Stimulated activated CD8-positive, alpha-beta memory T cell treated with anti-CD3 and anti-CD28 coated beads, Interleukin-4, amount 100 ng/mL, for 4 hours (primary cell): ENCODE results near the gene SLC13A4.
"Not testable (repeated sequence)": the region's sequence is repeated elsewhere in the genome, so short reads cannot be mapped to it uniquely, and the experiment has no call there.

Source experiments
- DNase-seq, 2 donors: peaks; one replicate each; pipeline ENCODE4 v3.0.0-alpha.2; 2020; ENCODE audit warnings: low read depth in 2 of 2, low spot score in 1 of 2

Gene SLC13A4, protein sequence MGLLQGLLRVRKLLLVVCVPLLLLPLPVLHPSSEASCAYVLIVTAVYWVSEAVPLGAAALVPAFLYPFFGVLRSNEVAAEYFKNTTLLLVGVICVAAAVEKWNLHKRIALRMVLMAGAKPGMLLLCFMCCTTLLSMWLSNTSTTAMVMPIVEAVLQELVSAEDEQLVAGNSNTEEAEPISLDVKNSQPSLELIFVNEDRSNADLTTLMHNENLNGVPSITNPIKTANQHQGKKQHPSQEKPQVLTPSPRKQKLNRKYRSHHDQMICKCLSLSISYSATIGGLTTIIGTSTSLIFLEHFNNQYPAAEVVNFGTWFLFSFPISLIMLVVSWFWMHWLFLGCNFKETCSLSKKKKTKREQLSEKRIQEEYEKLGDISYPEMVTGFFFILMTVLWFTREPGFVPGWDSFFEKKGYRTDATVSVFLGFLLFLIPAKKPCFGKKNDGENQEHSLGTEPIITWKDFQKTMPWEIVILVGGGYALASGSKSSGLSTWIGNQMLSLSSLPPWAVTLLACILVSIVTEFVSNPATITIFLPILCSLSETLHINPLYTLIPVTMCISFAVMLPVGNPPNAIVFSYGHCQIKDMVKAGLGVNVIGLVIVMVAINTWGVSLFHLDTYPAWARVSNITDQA

DNA sequence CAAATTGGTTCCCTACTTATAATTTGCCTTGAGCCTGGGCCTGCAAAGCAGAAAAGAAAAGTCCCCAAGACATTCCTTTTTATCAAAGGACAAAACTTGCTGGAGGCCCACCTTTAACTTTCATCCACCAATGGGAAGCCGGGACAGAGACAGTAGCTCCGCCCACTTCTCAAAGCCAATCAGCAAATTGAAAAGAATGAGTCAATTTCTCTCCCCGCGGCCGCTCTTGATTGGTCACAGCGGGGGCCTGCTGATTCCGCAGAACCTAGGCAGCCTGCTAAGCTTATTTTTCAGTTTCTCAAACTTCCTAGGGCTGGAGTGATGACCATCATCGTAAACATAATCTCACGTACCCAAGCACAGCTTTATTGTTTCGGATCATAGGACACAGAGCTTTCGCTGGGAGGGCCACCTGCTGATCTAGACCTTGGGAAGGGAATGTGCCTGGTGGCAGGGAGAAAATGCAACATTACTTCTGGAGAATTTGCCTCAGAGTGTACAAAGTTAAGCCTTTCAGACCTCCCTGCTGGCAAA, at the start of gene SLC13A4:
Gene SLC13A4 (minus strand): TSS at position 51 of the 534 bp plus-strand sequence. CDS start 690 bp downstream, outside the sequence.
- DNase-seq: no peak

DNA sequence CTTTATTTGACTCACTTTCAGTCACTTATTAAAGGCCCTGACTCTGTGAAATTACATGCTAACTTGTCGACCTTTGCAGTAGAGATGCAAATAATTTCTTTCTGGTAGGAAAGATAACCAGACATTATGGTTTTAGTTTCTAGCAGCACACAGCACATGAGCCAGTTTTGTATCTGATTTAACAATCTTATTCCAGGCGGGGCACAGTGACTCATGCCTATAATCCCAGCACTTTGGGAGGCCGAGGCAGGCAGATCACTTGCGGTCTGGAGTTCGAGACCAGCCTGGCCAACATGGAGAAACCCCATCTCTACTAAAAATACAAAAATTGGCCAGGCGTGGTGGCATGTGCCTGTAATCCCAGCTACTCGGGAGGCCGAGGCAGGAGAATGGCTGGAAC, 47.9 kb upstream of the SLC13A4 start:
- not testable (repeated sequence) for DNase-seq

DNA sequence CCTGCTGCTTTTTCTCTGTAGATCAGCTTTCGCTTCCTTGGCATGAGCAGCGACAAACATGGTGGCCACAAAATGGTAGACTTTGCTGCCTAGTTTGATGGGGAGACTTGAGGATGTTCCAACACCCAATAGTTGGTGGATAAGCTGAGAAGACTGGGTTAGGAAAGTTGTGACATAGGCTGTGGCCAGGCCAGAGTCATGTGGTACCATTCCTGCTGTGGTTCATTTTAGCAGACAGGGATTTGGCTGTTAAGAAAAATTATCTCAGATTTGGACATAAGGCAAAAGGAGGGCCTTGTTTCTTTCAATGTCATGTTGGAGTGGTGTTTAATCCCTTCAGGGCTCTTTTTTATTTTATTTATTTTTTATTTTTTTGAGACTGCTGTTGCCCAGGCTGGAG, 47.2 kb upstream of the SLC13A4 start:
- DNase-seq: no peak

DNA sequence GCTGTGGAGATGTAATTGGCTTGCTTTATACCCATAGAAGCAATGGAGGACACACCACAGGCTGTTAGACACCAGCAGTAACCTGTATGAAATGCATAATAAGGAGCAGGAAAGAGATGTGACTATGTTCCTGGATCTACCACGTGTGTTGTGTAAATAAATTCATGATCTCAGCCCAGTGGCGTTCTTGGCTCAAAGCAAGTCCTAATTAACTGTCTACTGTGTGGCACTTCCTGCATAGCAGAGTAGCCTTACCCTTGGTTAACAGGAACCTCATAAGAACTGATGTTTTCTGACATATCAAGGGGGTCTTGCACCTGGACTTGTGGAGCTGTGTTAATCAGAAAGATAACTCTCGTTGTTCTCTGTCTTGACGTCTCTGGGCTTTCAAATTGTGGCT, 46.3 kb upstream of the SLC13A4 start:
- no peak for DNase-seq

DNA sequence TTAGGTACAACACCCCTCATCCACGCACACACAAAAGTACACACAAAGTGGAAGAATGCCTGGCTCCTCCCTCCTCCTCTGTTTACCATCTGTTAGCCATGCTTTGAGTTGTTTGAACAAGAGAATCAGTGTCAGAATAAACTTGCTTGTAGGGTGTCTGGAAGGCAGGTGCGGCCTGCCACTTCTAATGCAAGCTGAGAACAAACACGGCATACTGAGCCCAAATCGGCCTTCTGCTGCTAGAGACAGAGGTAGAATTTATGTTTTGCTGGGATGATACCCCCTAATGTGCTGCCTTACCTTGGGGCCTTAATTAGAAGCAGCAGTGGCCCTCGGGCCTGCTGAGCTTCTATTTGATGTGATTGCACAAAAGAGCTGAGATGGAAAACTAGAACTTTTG, 45.5 kb upstream of the SLC13A4 start:
- DNase-seq: no peak

DNA sequence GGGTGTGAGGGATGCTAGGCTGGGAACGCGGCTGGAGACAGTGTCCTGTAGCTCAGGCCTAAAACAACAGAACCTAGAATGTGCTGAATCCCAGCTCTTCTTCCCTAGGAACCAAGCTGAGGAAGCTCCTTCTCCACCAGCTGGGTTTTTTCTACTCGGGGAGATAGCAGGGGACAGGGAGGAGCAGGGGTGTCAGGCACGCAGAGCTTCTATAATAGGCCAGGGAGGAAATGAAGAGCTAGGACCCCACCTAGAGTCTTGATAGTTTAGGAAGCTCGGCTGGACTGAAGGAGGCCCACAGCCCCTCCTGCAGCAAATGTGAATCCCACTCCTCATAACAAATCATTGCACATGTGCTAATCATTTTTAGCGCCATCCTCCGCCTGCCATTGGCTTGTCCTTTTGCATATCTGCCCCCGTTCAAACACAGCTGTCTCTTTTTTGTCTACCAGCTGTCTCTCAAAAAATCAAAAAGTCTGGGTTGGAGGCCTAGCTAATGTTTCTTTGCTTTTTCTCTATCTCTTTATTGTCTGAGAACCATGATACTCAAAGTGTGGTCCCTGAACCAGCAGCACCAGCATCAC, 44.7 kb upstream of the SLC13A4 start:
- DNase-seq: no peak

DNA sequence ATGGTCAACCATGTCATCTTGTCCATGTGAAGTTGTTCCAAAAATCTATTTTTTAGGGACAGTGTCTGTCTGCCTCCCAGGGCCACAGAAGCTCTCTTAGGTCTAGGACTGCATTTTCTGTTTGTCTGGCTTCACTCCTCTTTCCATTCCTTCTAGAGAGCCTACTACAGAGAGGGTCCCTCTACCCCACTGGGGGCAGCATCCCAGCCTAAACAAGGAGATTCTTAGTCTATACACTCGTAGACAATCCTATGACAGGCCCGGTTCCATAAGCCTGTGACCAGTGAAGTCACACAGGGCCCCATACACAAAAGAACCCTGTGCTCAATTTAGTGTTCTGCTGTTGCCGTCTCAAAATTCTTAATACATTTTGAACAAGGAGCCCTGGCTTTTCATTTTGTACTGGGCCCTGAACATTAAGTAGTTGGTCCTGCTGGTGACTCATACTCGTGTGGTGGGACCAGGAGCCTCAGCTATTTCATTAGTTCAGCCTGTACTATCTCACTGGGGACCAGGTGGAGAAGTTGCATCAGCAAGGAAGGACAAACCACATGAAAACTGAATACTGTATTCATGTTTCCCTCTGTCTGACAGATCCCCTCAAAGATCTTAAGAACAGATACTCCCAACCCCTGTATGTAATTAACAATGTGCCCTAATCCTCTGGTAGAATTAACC, 44.1 kb upstream of the SLC13A4 start:
- no peak for DNase-seq

DNA sequence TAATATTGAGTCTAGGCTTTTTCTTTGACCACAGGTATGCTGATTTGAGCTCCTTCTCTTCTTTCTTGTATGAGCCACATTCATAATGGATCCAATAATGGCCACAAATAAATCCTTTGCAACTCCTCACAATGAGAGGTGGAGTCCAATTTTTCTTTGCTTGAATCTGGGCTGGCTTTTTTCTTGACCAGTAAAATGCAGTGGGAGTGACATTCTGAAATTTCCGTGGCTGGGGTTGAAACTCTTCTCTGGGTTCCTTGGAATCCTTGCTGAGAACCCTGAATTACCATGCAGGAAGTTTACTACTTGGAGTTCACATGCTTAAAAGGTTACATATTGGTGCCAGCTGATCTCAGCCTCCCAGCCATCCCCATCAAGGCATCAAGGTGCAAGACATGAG, 43.1 kb upstream of the SLC13A4 start:
- DNase-seq: no peak

DNA sequence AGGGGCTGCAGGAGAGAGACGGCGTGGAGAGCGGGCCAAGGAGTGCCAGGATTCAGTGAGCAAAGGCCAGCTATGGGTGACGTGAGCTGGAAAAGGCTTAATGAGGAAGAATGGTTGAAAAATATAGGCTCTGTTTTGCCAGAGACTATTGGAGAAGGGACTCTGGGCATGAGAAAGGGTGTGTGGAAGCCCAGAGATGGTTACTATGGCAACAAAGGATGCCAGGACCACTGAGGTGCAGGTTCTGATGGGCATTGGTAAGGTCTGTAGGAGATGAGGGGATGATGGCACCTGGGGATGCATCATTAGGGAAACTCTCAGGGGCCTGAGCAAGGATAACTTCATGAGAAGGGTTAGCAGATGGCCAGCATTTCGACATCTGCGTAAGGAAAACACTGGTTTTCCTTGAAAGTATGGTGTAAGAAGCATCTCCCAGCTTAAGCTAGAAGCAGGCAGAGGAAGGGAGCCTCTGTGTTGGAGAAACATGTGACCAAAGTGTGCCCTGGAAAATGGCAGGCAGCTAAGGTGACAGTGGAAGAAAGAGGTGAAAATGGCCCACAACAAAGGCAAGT, 42.2 kb upstream of the SLC13A4 start:
- DNase-seq: no peak

DNA sequence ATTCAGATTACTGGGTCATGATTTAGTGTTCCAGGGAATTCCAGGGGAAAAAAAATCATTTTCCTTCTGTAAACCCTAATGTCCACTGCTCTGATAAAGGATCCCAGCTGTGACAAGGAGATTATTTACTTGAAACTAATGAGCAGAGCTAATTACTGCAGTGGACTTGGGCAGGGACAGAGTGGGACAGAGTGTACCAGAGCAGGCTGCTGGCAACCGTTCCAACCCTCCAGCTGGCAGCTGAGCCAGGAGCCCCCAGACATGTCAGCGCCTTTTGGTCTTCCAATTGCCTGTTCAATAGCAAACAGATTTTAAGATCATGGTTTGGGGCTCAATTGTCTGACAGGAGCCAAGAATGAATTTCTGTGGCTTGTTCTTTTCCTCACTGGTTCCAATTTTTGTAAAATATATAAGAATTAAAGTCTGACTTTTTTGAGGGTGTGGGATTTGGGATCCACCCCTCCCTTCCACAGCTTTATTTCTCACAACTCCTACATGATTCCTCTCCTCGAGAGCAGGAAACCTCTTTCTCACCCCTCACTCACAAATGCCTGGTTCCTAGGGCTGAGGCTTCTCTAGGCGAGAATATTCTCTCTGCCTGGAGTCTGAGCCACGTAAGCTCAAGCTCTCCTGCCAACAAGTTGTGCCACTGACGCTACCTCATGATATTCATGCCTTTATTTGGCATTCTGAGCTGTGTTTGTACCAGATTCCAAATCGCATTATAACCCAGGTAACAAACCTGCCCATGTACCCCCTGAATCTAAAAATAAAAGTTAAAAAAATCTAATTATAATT, 41.2 kb upstream of the SLC13A4 start:
- DNase-seq: no peak

DNA sequence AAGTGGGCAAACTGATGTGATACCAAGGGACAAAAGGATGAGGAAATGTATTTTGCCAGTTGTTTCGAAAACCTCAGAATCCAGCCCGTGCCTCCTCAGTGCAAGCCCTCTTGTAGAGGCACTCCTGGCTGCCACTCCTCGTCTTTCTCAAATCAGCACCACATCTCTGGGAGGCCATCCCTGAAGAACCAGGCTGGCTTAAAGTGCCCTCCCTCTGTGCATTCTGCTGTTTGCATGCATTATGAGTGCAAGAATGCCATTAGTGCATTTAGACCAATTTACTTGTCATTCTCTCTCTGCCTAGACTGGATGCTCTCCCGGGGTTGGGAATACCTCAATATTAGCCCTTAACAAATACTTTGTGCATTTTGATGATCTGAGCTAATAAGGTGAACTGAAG, 40.5 kb upstream of the SLC13A4 start:
- no peak for DNase-seq

DNA sequence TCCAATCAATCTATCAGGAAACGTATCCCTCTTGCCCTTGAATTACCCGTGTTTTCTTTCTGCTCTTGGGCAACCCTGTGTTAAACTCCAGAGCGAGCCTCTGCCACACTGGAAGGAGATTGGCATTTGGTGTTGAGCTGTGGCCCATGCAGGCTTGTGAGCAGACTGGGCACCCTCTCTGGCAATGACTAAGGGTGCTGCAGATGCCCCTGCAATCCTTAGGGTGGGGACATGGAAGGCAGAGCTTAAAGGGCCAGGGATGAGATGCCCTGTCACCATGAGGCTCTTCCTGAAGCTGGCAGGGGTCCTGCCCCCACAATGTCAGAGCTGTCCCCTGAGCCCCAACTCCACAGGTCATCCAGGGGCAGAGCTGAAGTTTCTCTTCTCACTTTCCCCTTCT, 40.1 kb upstream of the SLC13A4 start:
- DNase-seq: no peak

DNA sequence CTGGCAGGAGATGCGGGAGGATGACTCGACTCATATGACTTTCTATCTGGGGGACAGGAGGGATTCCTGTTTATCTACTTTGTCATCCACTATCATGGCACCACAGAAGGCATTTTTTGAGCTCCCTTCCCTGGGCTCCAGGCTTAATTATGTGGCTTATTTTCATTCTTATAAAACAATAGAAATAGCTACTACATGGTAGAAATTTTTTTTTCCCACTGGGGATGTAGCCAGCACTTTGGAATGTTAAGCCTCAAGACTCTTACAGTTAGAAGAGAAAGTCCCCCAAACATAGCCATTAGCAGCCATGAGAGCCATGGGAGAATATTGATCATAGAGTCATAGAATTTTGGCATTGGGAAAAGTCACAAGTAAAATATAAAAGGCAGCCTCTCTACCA, 35.3 kb upstream of the SLC13A4 start:
- no peak for DNase-seq

DNA sequence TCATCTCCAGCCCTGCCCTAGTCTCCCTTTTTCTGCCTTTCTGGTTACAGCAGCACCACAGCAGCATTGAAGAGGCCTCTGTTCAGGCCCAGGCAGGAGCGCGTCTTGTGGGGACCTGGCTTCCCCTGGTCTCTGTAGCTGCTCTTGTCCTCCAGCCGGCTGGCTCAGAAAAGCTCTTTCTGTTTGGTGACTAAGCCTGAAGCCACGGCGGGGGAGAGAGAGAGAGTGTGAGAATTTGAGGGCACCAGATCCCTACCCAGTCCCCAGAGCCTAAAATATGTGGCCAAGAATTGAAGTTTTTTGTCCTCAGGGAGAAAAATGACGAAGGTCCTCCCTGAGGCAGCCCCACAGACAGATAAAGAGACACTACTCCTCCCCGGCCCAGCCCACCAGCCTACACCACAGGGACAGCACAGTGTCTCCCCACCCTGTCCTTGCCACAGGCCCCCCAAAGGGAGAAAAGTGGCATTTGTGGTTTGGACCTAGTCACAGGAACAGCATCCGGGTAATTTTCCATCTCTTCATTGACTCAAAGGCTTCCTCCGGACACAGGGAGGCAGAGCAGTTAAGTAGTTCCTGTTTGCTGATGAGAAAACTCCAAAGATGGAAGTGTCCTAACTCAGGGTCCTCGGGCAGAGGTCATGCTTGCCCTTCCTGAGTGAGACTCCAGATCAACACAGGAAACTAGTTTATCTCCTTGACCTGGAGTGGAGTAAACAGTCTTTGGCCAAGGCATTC, 33.9 kb upstream of the SLC13A4 start:
- no peak for DNase-seq

DNA sequence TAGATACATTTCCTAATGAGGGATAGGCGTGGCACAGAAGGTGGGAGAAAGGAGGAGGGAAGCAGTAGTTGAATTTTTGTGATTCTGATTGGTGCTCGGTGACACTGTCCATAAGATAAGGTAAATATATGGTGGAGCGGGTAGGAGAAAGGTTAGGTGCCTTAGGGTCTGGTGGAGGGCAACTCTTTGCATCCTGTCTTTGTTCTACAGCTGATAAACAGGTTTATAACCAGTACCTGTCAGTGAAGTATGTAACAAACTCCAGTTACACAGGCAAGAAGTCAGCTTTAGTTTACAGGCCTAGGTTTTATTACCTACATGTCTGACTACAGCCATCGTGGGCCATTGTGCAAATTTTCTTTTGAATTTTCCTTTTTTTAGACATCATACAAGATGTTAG, 31.5 kb upstream of the SLC13A4 start:
- DNase-seq: no peak

DNA sequence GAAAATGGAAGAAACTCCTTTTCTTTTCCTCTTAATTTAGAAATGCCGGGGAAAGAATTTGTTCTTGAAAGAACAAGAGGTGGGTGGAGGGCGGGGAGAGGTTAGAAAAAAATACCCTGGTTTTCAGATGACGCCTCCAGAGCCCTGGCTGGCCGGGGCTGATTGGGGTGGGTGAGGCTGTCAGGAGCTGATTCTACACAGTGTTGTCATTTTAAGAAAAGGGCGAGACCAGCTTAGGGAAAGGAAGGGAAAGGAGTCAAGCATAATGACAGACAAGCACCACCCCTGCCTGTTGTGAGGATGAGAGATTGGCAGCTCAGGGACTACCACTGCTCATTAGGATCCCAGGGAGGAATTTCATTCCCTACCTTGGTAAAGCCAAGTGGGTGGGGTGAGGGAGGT, 30.5 kb upstream of the SLC13A4 start:
- DNase-seq: no peak

DNA sequence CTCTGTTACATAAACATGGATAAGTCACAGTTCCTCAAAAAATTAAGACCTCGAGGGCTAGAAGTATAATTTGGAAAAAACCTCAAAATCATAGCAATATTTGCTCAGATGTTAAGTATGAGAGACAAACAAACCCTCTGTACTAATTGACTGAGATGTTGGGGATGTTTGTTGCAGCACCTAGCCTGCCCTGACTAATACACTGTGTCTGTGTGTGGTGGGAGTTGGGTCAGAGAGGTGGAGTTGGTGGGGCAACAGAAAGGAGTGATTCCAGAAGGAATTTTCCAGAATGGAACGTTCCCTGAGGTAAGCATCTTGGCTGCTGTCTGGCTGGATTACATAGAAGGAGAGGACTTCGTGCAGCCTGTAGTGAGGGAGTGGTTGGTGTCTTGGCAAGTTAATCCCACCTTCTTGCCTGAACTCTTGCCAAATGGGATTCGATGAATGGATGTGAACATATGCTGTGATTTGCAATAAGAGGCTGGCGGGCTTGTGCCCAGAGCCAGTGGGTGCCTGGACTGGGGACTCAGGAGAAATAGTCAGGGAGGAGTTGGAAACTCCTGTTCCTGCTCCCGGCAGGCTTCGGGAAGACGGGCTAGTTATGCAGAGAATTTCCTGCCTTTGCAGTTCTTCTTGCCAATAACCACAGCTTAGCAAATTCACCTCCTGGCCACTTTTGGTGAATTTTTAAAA, 29.9 kb upstream of the SLC13A4 start:
- DNase-seq: no peak

DNA sequence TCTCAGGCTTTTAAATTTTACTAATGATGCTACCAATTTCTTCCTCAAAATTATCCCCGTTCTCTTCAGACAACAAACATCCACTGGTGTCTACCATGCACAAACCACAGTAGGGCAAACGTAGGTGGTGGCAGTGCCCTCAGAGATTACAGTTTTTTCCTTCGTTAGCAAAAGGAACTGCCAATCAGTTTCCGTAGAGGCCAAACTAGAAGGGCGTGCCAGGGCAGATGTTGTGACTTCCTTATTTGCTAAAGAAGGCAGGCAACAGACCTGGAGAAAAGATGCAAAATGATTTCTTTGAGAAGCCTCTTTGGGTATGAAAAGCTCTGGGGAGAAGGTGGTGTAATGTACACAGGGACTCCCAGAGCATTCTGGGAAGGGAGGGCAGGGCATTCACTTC, 28.2 kb upstream of the SLC13A4 start:
- DNase-seq: no peak

DNA sequence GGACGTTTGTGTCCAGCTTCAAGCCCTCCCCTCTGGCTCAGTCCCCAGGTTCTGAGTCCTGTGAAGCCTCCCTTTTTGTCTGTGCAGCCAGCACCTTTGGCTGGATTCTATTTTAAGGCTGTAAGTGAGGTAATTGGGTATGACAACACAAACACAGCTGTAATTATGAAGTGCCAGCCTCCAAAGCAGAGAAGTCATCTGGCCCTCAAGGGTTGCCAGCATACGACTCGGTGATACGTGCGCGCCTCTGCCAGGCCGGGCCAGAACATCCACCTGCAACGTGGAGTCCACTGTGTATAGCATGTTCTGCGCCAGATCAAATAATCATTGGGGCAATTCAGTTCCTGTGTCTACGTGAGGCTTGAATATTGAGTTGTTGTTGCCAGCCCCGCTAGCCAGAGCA, 27.4 kb upstream of the SLC13A4 start:
- DNase-seq: no peak
